ENCODE results near the gene DNAJC22. TPM values are rescaled to one million over a fixed set of nuclear protein-coding genes. Genes with fewer than 3 reads are reported as not detected.
A peak's percentile ranks its signal among the peaks of the same experiment; 100 is the strongest.

DNAJC22 gene
- total and polyA plus RNA-seq, 9 of the 15 experiments (the other 6 are each of a cell fraction or from before 2014, with no cell fraction given): 0.10 to 1.2 (median 0.47) TPM

GRCh38 chr12:49322708-49323523 lies 23.8 kb upstream of the DNAJC22 start, which contains the start of gene TROAP (continued):
- TF ChIP-seq NRF1 (conservative IDR thresholded peaks at IDR 0.05 in 1 of 2, IDR thresholded peaks at IDR 0.05 in 1 of 2): peak; percentile 76 to 81
- TF ChIP-seq SP2 (IDR thresholded peaks at IDR 0.05; ENCODE audit: extremely low read depth, low read depth, low read length, poor library complexity, severe bottlenecking): peak; percentile 39
- TF ChIP-seq MEIS2 (IDR thresholded peaks at IDR 0.05; ENCODE audit: partially characterized antibody): no peak
- no peak for TF ChIP-seq HMG20A (CRISPR knock-in tag; conservative IDR thresholded peaks at IDR 0.05)
- TF ChIP-seq CHD7 (IDR thresholded peaks at IDR 0.05; ENCODE audit: low read depth, low read length): no peak
- TF ChIP-seq SIRT6 (IDR thresholded peaks at IDR 0.05; ENCODE audit: low read depth, low read length): no peak
- TF ChIP-seq, protein P1, sequence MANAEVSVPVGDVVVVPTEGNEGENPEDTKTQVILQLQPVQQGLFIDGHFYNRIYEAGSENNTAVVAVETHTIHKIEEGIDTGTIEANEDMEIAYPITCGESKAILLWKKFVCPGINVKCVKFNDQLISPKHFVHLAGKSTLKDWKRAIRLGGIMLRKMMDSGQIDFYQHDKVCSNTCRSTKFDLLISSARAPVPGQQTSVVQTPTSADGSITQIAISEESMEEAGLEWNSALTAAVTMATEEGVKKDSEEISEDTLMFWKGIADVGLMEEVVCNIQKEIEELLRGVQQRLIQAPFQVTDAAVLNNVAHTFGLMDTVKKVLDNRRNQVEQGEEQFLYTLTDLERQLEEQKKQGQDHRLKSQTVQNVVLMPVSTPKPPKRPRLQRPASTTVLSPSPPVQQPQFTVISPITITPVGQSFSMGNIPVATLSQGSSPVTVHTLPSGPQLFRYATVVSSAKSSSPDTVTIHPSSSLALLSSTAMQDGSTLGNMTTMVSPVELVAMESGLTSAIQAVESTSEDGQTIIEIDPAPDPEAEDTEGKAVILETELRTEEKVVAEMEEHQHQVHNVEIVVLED (CRISPR knock-in tag; IDR thresholded peaks at IDR 0.05): no peak
- TF ChIP-seq HDAC3 (IDR thresholded peaks at IDR 0.05; ENCODE audit: borderline replicate concordance, partially characterized antibody): no peak
- TF ChIP-seq SMARCE1 (IDR thresholded peaks at IDR 0.05): no peak
- no peak for TF ChIP-seq DIDO1 (tag; IDR thresholded peaks at IDR 0.05; ENCODE audit: low read depth)
- no peak for TF ChIP-seq TSC22D4 (tag; IDR thresholded peaks at IDR 0.05)
- no peak for TF ChIP-seq ZNF644 (tag; IDR thresholded peaks at IDR 0.05; ENCODE audit: low read depth)
- 0 out of 4 replicates have a peak, but pooled peaks of 1 of the 2 experiments have one; percentile 21 for TF ChIP-seq RCOR1 (IDR thresholded peaks at IDR 0.05; ENCODE audit: borderline replicate concordance in 1 of 2, low read depth in 2 of 2, low read length in 2 of 2)
- peak; percentile 88 for TF ChIP-seq FOS (IDR thresholded peaks at IDR 0.05; ENCODE audit: extremely low read depth, insufficient read length)
- no peak for TF ChIP-seq KAT2B (IDR thresholded peaks at IDR 0.05; ENCODE audit: low read depth, low read length)
